Mucosa of descending colon (tissue), 3 donors: ENCODE measurements around the gene TFDP2. TPM values are rescaled to one million over a fixed set of nuclear protein-coding genes. Genes with fewer than 3 reads are reported as not detected.
"Not testable (repeated sequence)": the region's sequence is repeated elsewhere in the genome, so short reads cannot be mapped to it uniquely, and the experiment has no call there.

ENCODE experiments used
- ATAC-seq: fragments of 200-7000 bp; cut with Tn5 transposase; one replicate; pipeline ENCODE4 v1.9.1; 2020; ENCODE audit warnings: mild to moderate bottlenecking, moderate library complexity
- DNase-seq, 3 donors: peaks; one replicate each; pipeline ENCODE4 v3.0.0-alpha.2; 2020
- H3K36me3 ChIP-seq: fragments of 200-600 bp; one replicate; pipeline ENCODE4 v1.8.0; 2021; ENCODE audit warnings: low read depth, mild to moderate bottlenecking
- H3K4me1 ChIP-seq: fragments of 200-600 bp; one replicate; pipeline ENCODE4 v1.8.0; 2021; ENCODE audit warnings: low read depth, mild to moderate bottlenecking
- H3K4me3 ChIP-seq: fragments of 200-600 bp; one replicate; pipeline ENCODE4 v1.8.0; 2021; ENCODE audit warnings: mild to moderate bottlenecking
- H3K9me3 ChIP-seq: fragments of 200-600 bp; one replicate; pipeline ENCODE4 v1.8.0; 2021; ENCODE audit warnings: mild to moderate bottlenecking
- CTCF ChIP-seq: fragments of 200-600 bp; IDR thresholded peaks from one replicate; pipeline ENCODE4 v1.8.0; 2022; ENCODE audit warnings: antibody characterized with exemption, mild to moderate bottlenecking
- intact Hi-C, 2 donors: fragments of 100-400 bp; cut with DNase I in 1 of 2; cut with micrococcal nuclease in 1 of 2; formaldehyde crosslinking; loops; one replicate each; pipeline versions ENCODE4 v1.11.0 to v1.11.1; 2022; cut with DNase I, micrococcal nuclease
- total RNA-seq, 3 donors: library from RNA; stranded (reverse); fragmentation: NEBNext Ultra II Directional in 2 of 3; extraction: Animal tissue kit (Norgen Biotek cat#: 25700) in 2 of 3; gene quantifications; one replicate each; pipeline versions ENCODE4 v1.2.1 to v1.2.4, GENCODE V29; 2021 to 2023
- donor health status: DM: no; HTN: no; CAD: no; lungs with moderate emphysema.
- donor health status: DM: no; HTN: no; CAD: no.
- donor health status: DM: no; HTN: yes; CAD: no.

Gene TFDP2
- total RNA-seq, 3 donors from 2014 or later: 45.1 to 61.4 (median 54.8) TPM

- Histone ChIP-seq H3K36me3 (no peaks in the 10 kb centered on the region), H3K4me1 (no peaks in the 10 kb centered on the region), H3K9me3 (no peaks in the 10 kb centered on the region), H3K4me3 (no peak overlapping the region)
- ATAC-seq (no peak), DNase-seq (no peak)
- intact Hi-C loops: no loop called here
- no peak for TF ChIP-seq CTCF
These were observed 43.4 kb downstream of the TFDP2 start for GRCh38 chr3:142105991-142106390.

GRCh38 chr3:142104763-142105162 lies 44.6 kb downstream of the TFDP2 start:
- intact Hi-C loops: no loop called here
- no peak overlapping the region for H3K4me3 ChIP-seq
- no peaks in the 10 kb centered on the region for H3K4me1 ChIP-seq
- no peaks in the 10 kb centered on the region for H3K36me3 ChIP-seq
- TF ChIP-seq CTCF: no peak
- no peak for DNase-seq
- H3K9me3 ChIP-seq: no peaks in the 10 kb centered on the region
- ATAC-seq: no peak

GRCh38 chr3:142098964-142099363 lies 50.4 kb downstream of the TFDP2 start:
- Histone ChIP-seq H3K4me3 (no peak overlapping the region), H3K9me3 (no peaks in the 10 kb centered on the region), H3K4me1 (no peaks in the 10 kb centered on the region), H3K36me3 (no peaks in the 10 kb centered on the region)
- TF ChIP-seq CTCF: no peak
- ATAC-seq (peak; percentile 52), DNase-seq (no peak)
- intact Hi-C loops: no loop called here

DNA sequence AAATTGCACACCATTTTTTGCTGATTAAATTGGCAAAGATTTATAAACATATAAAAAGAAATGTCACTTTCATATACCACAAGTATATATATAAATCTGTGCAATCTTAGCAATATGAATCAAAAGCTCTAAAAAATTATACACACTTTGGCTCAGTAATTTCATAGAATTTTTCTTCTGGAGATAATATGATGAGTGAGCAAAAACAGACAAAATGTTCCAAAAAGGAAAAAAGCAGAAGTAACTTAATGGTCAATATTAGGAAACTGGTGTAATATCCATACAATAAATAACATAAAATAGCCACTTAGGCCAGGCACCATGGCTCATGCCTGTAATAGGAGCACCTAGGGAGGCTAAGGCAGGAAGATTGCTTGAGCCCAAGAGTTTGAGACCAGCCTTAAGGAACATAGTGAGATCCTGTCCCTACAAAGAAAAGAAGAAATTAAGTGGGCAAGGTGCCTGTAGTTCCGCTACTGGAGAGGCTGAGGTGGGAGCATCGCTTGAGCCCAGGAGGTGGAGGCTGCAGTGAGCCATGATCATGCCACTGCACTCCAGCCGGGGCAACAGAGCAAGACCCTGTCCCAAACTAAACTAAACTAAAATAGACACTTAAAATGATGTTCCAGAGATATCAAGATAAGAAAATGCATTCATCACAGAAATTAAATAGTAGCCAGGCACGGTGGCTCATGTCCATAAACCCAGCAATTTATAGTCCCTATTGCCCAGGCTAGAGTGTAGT lies 52.1 kb downstream of the TFDP2 start:
- ATAC-seq (no peak), DNase-seq (no peak)
- H3K4me1 ChIP-seq: no peaks in the 10 kb centered on the region
- no peaks in the 10 kb centered on the region for H3K9me3 ChIP-seq
- TF ChIP-seq CTCF: no peak
- intact Hi-C loops: no loop called here
- H3K4me3 ChIP-seq: no peak overlapping the region
- no peaks in the 10 kb centered on the region for H3K36me3 ChIP-seq

DNA sequence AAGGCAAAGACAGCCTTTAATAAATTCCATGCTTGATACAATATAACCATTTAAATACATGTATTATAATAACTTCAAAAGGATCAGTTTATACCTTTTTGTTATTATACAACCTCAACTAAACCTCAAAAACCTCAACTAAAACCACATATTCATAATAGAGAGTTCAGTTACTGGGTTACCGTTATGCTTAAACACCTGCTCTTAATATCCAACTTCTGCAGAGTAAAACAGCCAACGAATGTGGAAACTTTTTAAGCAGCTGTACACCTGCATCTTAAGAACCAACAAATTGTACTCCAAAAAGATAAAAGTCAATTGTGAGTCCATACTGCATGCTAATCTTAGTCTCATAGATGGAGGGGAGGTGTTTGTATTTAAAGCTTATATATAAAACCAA lies 53.5 kb downstream of the TFDP2 start:
- H3K4me1 ChIP-seq: no peaks in the 10 kb centered on the region
- no peak for TF ChIP-seq CTCF
- H3K36me3 ChIP-seq: no peaks in the 10 kb centered on the region
- ATAC-seq (no peak), DNase-seq (no peak)
- intact Hi-C loops: no loop called here
- no peaks in the 10 kb centered on the region for H3K9me3 ChIP-seq
- H3K4me3 ChIP-seq: no peak overlapping the region

DNA sequence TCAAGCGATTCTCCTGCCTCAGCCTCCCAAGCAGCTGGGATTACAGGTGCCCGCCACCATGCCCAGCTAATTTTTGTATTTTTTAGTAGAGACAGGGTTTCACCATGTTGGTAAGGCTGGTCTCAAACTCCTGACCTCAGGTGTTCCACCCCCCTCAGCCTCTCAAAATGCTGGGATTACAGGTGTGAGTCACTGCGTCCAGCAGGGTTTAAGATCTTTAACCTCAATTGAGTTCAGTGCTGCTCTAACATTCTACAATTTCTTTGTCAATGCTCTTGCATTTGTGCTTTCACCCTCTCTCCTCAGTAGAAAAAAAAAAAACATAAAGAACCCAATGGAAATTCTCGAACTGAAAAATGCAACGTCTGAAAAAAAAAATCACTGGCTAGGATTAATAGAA lies 60.4 kb downstream of the TFDP2 start:
- DNase-seq, H3K36me3 ChIP-seq, H3K4me3 ChIP-seq, H3K9me3 ChIP-seq, ATAC-seq, intact Hi-C loops, H3K4me1 ChIP-seq: not testable (repeated sequence)
